Testis (tissue), 2 donors: ENCODE measurements around the gene SEC14L1.

ENCODE experiments used
- POLR2A ChIP-seq: fragments of 450-650 bp; IDR thresholded peaks from one replicate; pipeline ENCODE4 v1.6.1; 2017; ENCODE audit warnings: antibody characterized with exemption, mild to moderate bottlenecking, moderate library complexity
- TF ChIP-seq, protein P1 (sequence below), 3 experiments: fragments of 450-650 bp in 2 of 3; fragments of 200-600 bp in 1 of 3; sonication (generic) in 1 of 3; IDR thresholded peaks; one replicate each; pipeline ENCODE4 v1.5.1; 2016 to 2019; ENCODE audit warnings: antibody characterized with exemption in 3 of 3, mild to moderate bottlenecking in 2 of 3, moderate library complexity in 1 of 3

- TF ChIP-seq, protein P1, sequence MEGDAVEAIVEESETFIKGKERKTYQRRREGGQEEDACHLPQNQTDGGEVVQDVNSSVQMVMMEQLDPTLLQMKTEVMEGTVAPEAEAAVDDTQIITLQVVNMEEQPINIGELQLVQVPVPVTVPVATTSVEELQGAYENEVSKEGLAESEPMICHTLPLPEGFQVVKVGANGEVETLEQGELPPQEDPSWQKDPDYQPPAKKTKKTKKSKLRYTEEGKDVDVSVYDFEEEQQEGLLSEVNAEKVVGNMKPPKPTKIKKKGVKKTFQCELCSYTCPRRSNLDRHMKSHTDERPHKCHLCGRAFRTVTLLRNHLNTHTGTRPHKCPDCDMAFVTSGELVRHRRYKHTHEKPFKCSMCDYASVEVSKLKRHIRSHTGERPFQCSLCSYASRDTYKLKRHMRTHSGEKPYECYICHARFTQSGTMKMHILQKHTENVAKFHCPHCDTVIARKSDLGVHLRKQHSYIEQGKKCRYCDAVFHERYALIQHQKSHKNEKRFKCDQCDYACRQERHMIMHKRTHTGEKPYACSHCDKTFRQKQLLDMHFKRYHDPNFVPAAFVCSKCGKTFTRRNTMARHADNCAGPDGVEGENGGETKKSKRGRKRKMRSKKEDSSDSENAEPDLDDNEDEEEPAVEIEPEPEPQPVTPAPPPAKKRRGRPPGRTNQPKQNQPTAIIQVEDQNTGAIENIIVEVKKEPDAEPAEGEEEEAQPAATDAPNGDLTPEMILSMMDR (IDR thresholded peaks at IDR 0.05): no peak
- TF ChIP-seq POLR2A: no peak
Observed at GRCh38 chr17:77251622-77252183, 110.9 kb downstream of the SEC14L1 start.
